B cell (primary cell): ENCODE results near the gene SUSD5. TPM values are rescaled to one million over a fixed set of nuclear protein-coding genes. Genes with fewer than 3 reads are reported as not detected.

Experiments used
- ATAC-seq: fragments of 200-7000 bp; cut with Tn5 transposase; one replicate; pipeline ENCODE4 v1.10.0; 2021; ENCODE audit warnings: low read depth, mild to moderate bottlenecking, moderate number of reproducible peaks, moderate library complexity
- CTCF ChIA-PET: fragments of 350-600 bp; sonication (Branson Sonifier 250); formaldehyde crosslinking; loops from one replicate; lab custom pipeline; 2021; ENCODE audit warnings: antibody characterized with exemption, inconsistent platforms; lab: Charles Lee
- POLR2A ChIA-PET: fragments of 350-600 bp; sonication (Branson Sonifier 250); formaldehyde crosslinking; loops from one replicate; lab custom pipeline; 2021; ENCODE audit warnings: antibody characterized with exemption; lab: Charles Lee
- DNase-seq: peaks from one replicate; pipeline ENCODE4 v3.0.0; 2013
- H2AFZ ChIP-seq: 2 replicates; pipeline ENCODE4 v1.6.1; 2012; ENCODE audit warnings: mild to moderate bottlenecking, low read depth, low read length; ENCODE audit not compliant: insufficient read depth, poor library complexity, severe bottlenecking
- H3K27ac ChIP-seq, 2 donors: 1 replicate in 1 of 2; 2 replicates in 1 of 2; pipeline ENCODE4 v1.5.1; 2012 to 2013; ENCODE audit warnings: low read length in 2 of 2, mild to moderate bottlenecking in 2 of 2, moderate library complexity in 1 of 2
- H3K27me3 ChIP-seq, 4 experiments: fragments of 200-600 bp in 1 of 4; sonication (generic) in 1 of 4; replicated peaks in 1 of 4; 1 replicate in 2 of 4; 2 replicates in 2 of 4; pipeline versions ENCODE4 v1.6.1 to v1.7.0; 2013 to 2016; ENCODE audit warnings: low read length in 3 of 4, mild to moderate bottlenecking in 2 of 4, mixed read lengths in 1 of 4, moderate library complexity in 1 of 4; ENCODE audit not compliant: insufficient read depth in 4 of 4, control insufficient read depth in 3 of 4; ENCODE audit errors: control extremely low read depth in 1 of 4
- H3K36me3 ChIP-seq, 2 experiments: replicated peaks in 1 of 2; 1 replicate in 1 of 2; 2 replicates in 1 of 2; pipeline versions ENCODE4 v1.6.1 to v1.7.1; 2013; ENCODE audit warnings: low read length in 1 of 2; ENCODE audit not compliant: insufficient read depth in 2 of 2, control insufficient read depth in 1 of 2; ENCODE audit errors: control extremely low read depth in 1 of 2, extremely low read depth in 1 of 2
- H3K4me1 ChIP-seq, 2 donors: fragments of 200-600 bp in 1 of 2; sonication (generic) in 1 of 2; 1 replicate in 1 of 2; 2 replicates in 1 of 2; pipeline versions ENCODE4 v1.5.1 to v1.6.1; 2013 to 2017; ENCODE audit warnings: low read length in 2 of 2; ENCODE audit not compliant: control insufficient read depth in 2 of 2, insufficient read depth in 2 of 2
- H3K4me2 ChIP-seq: replicated peaks from 2 replicates; pipeline ENCODE3; 2012; ENCODE audit warnings: mild to moderate bottlenecking, low read depth, low read length; ENCODE audit not compliant: poor library complexity, severe bottlenecking
- H3K4me3 ChIP-seq, 5 experiments: fragments of 200-600 bp in 1 of 5; sonication (generic) in 1 of 5; 1 replicate in 3 of 5; 2 replicates in 2 of 5; pipeline versions ENCODE4 v1.5.1 to v1.7.0; 2011 to 2016; ENCODE audit warnings: low read length in 4 of 5, mild to moderate bottlenecking in 4 of 5, low read depth in 2 of 5, control low read depth in 1 of 5, moderate library complexity in 1 of 5; ENCODE audit not compliant: insufficient read depth in 1 of 5; ENCODE audit errors: control extremely low read depth in 1 of 5, extremely low read depth in 1 of 5
- H3K79me2 ChIP-seq: fragments of 200-600 bp; sonication (generic); one replicate; pipeline ENCODE4 v1.6.0; 2016; ENCODE audit warnings: low read length; ENCODE audit not compliant: control insufficient read depth, insufficient read depth
- H3K9ac ChIP-seq: fragments of 200-600 bp; sonication (generic); 2 replicates; pipeline ENCODE4 v1.6.1; 2017; ENCODE audit warnings: mild to moderate bottlenecking, low read length, moderate library complexity
- H3K9me3 ChIP-seq, 3 donors: one replicate each; pipeline versions ENCODE4 v1.6.1 to v1.7.1; 2013; ENCODE audit warnings: low read length in 2 of 3; ENCODE audit not compliant: control insufficient read depth in 2 of 3, insufficient read depth in 1 of 3; ENCODE audit errors: control extremely low read depth in 1 of 3
- H4K20me1 ChIP-seq: 2 replicates; pipeline ENCODE4 v1.6.0; 2012; ENCODE audit warnings: mild to moderate bottlenecking, low read length; ENCODE audit not compliant: insufficient read depth, control insufficient read depth, poor library complexity, severe bottlenecking
- H3K27ac Mint-ChIP-seq: one replicate; pipeline ENCODE4 v1.8.0; 2021; ENCODE audit warnings: mixed read lengths
- H3K27me3 Mint-ChIP-seq: one replicate; pipeline ENCODE4 v1.8.0; 2021; ENCODE audit warnings: mixed read lengths
- H3K4me1 Mint-ChIP-seq: one replicate; pipeline ENCODE4 v1.8.0; 2021; ENCODE audit warnings: mixed read lengths
- H3K4me3 Mint-ChIP-seq: one replicate; pipeline ENCODE4 v1.8.0; 2021; ENCODE audit warnings: mixed read lengths
- H3K9me3 Mint-ChIP-seq: one replicate; pipeline ENCODE4 v1.8.0; 2022; ENCODE audit warnings: mixed read lengths; ENCODE audit not compliant: insufficient read depth
- CTCF ChIP-seq: fragments of 200-600 bp; IDR thresholded peaks from one replicate; pipeline ENCODE4 v1.8.0; 2022; ENCODE audit warnings: antibody characterized with exemption, mild to moderate bottlenecking
- EZH2 ChIP-seq: IDR thresholded peaks from 2 replicates; pipeline ENCODE4 v1.6.1; 2012; ENCODE audit warnings: borderline replicate concordance, low read depth, mild to moderate bottlenecking, moderate library complexity, low read length; ENCODE audit not compliant: insufficient read depth, poor library complexity, severe bottlenecking
- WGBS: methylation state at CpG from one replicate; pipeline ENCODE4 v1.1.5; 2013; ENCODE audit warnings: missing lambda C conversion rate; ENCODE audit not compliant: insufficient coverage; 5-methylcytosine and 5-hydroxymethylcytosine counted together
- intact Hi-C: fragments of 100-400 bp; cut with micrococcal nuclease; formaldehyde crosslinking; loops from one replicate; pipeline ENCODE4 v1.10.0; 2022
- polyA plus RNA-seq: library from polyadenylated mRNA; depleted of rRNA; stranded (reverse); fragments of >200 nt; gene quantifications from 2 replicates; pipeline ENCODE4 v1.2.3, GENCODE V29; 2012
- total RNA-seq, 2 donors: library from RNA; stranded (reverse); fragments of 120-200 nt in 1 of 2; gene quantifications; 1 replicate in 1 of 2; 2 replicates in 1 of 2; pipeline versions ENCODE4 v1.2.3 to v1.2.4, GENCODE V29; 2013 to 2022

SUSD5 gene
- total and polyA plus RNA-seq, 2 donors (not counting 1 experiment from before 2014, with no cell fraction given) = 0.15 to 0.30 TPM

- no peak overlapping the region for H3K9ac ChIP-seq
- WGBS = 75% methylated on average over 5 of the region's 5 CpGs
- DNase-seq (no peak), ATAC-seq (no peak)
- no peak overlapping the region for H2AFZ ChIP-seq
- H3K9me3 ChIP-seq = no peaks in the 10 kb centered on the region
- H3K27me3 Mint-ChIP-seq = peaks cover 28% of the 10 kb centered on the region
- no peak overlapping the region for H3K4me2 ChIP-seq
- no peak overlapping the region for H3K27ac Mint-ChIP-seq
- ChIA-PET POLR2A (no interaction called here), CTCF (no interaction called here)
- H3K27me3 ChIP-seq = peaks cover 0 to 4% (median 1%) of the 10 kb centered on the region in 4 experiments
- no peaks in the 10 kb centered on the region for H3K4me1 ChIP-seq
- H4K20me1 ChIP-seq = no peaks in the 10 kb centered on the region
- TF ChIP-seq CTCF (no peak), EZH2 (no peak)
- no peaks in the 10 kb centered on the region for H3K9me3 Mint-ChIP-seq
- H3K27ac ChIP-seq = no peak overlapping the region
- peaks cover 3% of the 10 kb centered on the region for H3K4me1 Mint-ChIP-seq
- H3K36me3 ChIP-seq = no peaks in the 10 kb centered on the region
- H3K79me2 ChIP-seq = no peaks in the 10 kb centered on the region
- no peak overlapping the region for H3K4me3 ChIP-seq
- intact Hi-C loops = no loop called here
- H3K4me3 Mint-ChIP-seq = no peak overlapping the region
These were observed 13.3 kb upstream of the SUSD5 start for GRCh38 chr3:33231756-33232465.

DNA sequence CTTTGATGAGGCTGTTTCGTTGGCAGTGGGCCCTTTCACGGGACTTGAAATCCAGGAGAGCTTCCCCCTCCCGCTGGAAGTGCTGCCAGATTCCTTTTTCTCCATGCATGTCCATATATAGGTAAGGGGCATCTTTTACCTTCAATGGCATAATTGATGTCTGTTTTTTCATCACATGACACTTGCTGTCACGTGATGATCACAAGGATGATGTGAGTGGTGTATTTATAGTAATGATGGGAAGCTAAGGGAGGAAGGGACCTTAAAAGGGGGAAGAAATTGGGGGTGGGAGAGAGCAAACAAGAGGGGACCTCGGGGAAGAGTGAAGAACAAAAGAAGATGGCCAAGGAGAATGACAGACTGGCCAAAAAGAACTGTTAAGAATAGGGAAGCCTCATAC lies 11.3 kb upstream of the SUSD5 start:
- H3K27me3 Mint-ChIP-seq = peaks cover 17% of the 10 kb centered on the region
- 75% methylated on average over 1 of the region's 5 CpGs for WGBS
- H4K20me1 ChIP-seq = no peaks in the 10 kb centered on the region
- peaks cover 3% of the 10 kb centered on the region for H3K4me1 Mint-ChIP-seq
- H3K27ac ChIP-seq = no peak overlapping the region
- no peak for TF ChIP-seq CTCF
- no peak for TF ChIP-seq EZH2
- no peak overlapping the region for H2AFZ ChIP-seq
- H3K4me2 ChIP-seq = no peak overlapping the region
- no peaks in the 10 kb centered on the region for H3K4me1 ChIP-seq
- H3K36me3 ChIP-seq = no peaks in the 10 kb centered on the region
- no peaks in the 10 kb centered on the region for H3K9me3 Mint-ChIP-seq
- intact Hi-C loops = no loop called here
- DNase-seq (no peak), ATAC-seq (no peak)
- no peak overlapping the region for H3K27ac Mint-ChIP-seq
- POLR2A ChIA-PET = no interaction called here
- no peak overlapping the region for H3K4me3 Mint-ChIP-seq
- H3K4me3 ChIP-seq = no peak overlapping the region
- no peaks in the 10 kb centered on the region for H3K9me3 ChIP-seq
- no peaks in the 10 kb centered on the region for H3K79me2 ChIP-seq
- H3K27me3 ChIP-seq = peaks cover 0 to 4% (median 0%) of the 10 kb centered on the region in 4 experiments
- H3K9ac ChIP-seq = no peak overlapping the region
- CTCF ChIA-PET = no interaction called here
